Measurements from ENCODE around the gene HS3ST3B1. TPM values are rescaled to one million over a fixed set of nuclear protein-coding genes. Genes with fewer than 3 reads are reported as not detected.

Gene HS3ST3B1
- total and polyA plus RNA-seq, 2 of the 4 experiments (the other 2 are of a cell fraction): 3.1 to 4.3 TPM

- Histone ChIP-seq H3K79me1 (ENCODE audit: low read depth in 1 of 2, low read length in 2 of 2) (no peaks in the 10 kb centered on the region), H3K56ac (ENCODE audit: extremely low read depth, insufficient read depth, low read length) (no peak overlapping the region), H2BK15ac (ENCODE audit: low read depth, low read length) (no peak overlapping the region), H2AK9ac (replicated peaks; ENCODE audit: low read depth, low read length, poor library complexity) (no peak overlapping the region), H4K91ac (ENCODE audit: insufficient read depth, low read depth, low read length) (no peak overlapping the region), H3K36me3 (ENCODE audit: control insufficient read depth, insufficient read depth, low read length) (no peaks in the 10 kb centered on the region), H2BK120ac (ENCODE audit: low read depth, low read length) (no peak overlapping the region), H4K20me1 (ENCODE audit: insufficient read depth, low read length) (no peaks in the 10 kb centered on the region), H3K27ac (ENCODE audit: insufficient read depth, low read length) (no peak overlapping the region), H2AFZ (replicated peaks; ENCODE audit: low read length, poor library complexity) (no peak overlapping the region), H2AK5ac (ENCODE audit: low read depth, low read length) (no peak overlapping the region), H3K27me3 (ENCODE audit: control insufficient read depth, insufficient read depth, low read length) (no peaks in the 10 kb centered on the region), H3K4me2 (ENCODE audit: low read depth, low read length) (no peak overlapping the region), H3K9me1 (ENCODE audit: insufficient read depth, low read length) (peaks cover 3% of the 10 kb centered on the region), H2BK20ac (ENCODE audit: low read depth, low read length) (no peak overlapping the region), H4K8ac (ENCODE audit: low read depth in 2 of 2, low read length in 2 of 2) (no peak overlapping the region), H3K4me1 (ENCODE audit: control insufficient read depth, insufficient read depth, low read length) (peaks cover 11% of the 10 kb centered on the region), H3K4ac (ENCODE audit: low read depth, low read length) (no peak overlapping the region), H3K9me3 (ENCODE audit: control insufficient read depth, insufficient read depth, low read length) (no peaks in the 10 kb centered on the region), H3K4me3 (ENCODE audit: insufficient read depth, low read depth, low read length) (no peak overlapping the region), H3K9ac (ENCODE audit: low read depth, low read length) (no peak overlapping the region), H3K14ac (replicated peaks; ENCODE audit: low read depth, low read length) (no peak overlapping the region), H3K23ac (ENCODE audit: low read depth, low read length) (no peak overlapping the region), H4K5ac (ENCODE audit: low read depth, low read length) (no peak overlapping the region), H3K18ac (ENCODE audit: low read depth, low read length) (no peak overlapping the region), H2BK5ac (ENCODE audit: low read depth, low read length, poor library complexity, severe bottlenecking) (no peak overlapping the region)
- intact Hi-C loops (cut with micrococcal nuclease) (no loop called here), in situ Hi-C loops (cut with MboI; ENCODE audit: low sequenced_read_pairs) (no loop called here), dilution Hi-C loops (cut with HindIII; ENCODE audit: low sequenced_read_pairs, unreplicated experiment) (no loop called here)
- no peak for ATAC-seq (ENCODE audit: low read depth)
- DNase-seq: no peak
- TF ChIP-seq MAZ (IDR thresholded peaks at IDR 0.05; ENCODE audit: borderline replicate concordance, low read depth, low read length): no peak
- ChIA-PET CTCF (interaction anchor here (0.6 kb wide), 1 partner anchor 646 kb away, joined by 3 read pairs; no protein-coding TSS in a partner anchor), POLR2A (ENCODE audit: unreplicated experiment) (no interaction called here)
- BruUV-seq (replicated peaks): no TSS peak
Observed at GRCh38 chr17:14355556-14355955, 54.7 kb downstream of the HS3ST3B1 start.
